Glomerular visceral epithelial cell (primary cell): ENCODE results near the gene CCDC92.

Source experiments
- DNase-seq: peaks from one replicate; pipeline ENCODE4 v3.0.0-alpha.2; 2016; ENCODE audit errors: extremely low spot score

The CCDC92 gene

GRCh38 chr12:124002021-124002644, 29.5 kb upstream of the CCDC92 start:
- DNase-seq = no peak

- no peak for DNase-seq
These were observed 28.7 kb upstream of the CCDC92 start for GRCh38 chr12:124001343-124001742.

DNA sequence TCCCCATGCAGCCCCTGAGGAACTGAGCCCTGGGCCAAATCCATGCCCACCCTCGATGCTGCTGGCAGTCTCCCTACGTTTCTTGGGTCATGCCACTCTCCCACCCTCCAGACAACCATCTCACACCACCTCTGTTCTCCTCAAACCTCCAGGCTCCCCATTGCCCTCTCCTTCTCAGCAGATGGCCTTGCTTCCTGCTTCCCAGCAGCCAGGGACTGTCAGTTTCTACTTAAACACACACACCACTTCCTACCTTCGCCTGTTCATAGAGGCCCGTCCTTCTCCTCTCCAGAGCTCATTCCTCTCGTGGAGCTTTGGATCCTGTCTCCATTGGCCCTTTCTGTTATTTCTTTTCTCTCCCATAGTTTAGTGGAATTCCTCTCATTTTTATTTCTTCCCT, 27.5 kb upstream of the CCDC92 start:
- no peak for DNase-seq

DNA sequence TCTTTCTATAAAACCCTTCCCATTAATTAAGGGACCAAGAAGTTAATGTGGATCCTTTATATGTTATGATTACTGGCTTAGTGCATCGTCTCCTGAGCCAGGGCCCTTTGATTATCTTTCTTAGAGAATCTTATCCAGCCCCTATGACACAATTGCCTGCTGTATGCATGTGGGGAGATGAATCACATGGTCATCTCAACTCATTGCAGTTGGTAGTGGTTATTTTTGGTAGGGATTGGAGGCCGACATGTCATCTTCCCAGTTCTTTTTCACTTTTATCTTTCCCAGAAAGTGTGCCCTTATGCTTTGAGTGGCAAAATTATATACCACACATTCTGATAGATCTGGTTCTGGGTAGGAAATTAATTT, 26.3 kb upstream of the CCDC92 start:
- no peak for DNase-seq

- DNase-seq = no peak
These were observed 25.8 kb upstream of the CCDC92 start for GRCh38 chr12:123998344-123998990.

DNA sequence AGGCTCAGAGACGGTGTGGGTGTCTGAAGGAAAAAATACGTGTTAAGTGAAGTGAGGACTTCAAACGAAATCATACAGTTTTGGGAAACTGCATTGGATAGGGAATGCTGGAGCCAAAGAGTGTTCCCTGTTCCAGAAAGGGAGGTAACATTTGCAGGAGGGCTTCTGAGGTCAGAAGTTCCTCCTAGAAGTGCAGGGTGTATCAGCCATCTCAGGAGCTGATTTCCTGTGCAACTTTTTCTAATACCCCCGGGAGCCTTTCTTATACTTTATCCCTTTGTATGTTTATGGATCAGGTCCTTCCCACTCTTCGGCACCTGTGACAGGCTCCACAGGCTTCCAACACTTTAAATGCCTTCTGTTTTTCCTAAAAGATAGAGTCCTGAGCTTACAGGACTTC, 25.3 kb upstream of the CCDC92 start:
- no peak for DNase-seq

GRCh38 chr12:123997033-123997822, 24.6 kb upstream of the CCDC92 start:
- no peak for DNase-seq

DNA sequence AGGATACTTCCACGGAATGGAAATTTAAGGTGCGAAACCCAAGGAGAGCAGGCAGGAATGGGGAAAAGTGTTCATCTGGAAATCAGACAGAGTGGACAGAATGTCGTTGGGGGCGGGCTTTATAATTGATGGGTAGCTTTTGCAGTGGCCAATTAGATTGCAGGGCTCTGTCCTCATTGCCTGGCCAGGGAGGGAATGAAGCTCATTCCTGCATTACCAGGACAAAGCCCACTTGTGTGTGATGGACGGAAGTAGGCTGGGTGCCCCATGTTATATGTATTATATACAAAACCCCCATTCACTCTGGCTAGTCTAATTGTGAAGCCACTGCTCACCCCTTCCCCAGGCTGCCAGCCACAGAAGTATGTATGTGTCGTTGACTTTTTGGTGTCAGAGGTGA, 23.9 kb upstream of the CCDC92 start:
- no peak for DNase-seq

DNA sequence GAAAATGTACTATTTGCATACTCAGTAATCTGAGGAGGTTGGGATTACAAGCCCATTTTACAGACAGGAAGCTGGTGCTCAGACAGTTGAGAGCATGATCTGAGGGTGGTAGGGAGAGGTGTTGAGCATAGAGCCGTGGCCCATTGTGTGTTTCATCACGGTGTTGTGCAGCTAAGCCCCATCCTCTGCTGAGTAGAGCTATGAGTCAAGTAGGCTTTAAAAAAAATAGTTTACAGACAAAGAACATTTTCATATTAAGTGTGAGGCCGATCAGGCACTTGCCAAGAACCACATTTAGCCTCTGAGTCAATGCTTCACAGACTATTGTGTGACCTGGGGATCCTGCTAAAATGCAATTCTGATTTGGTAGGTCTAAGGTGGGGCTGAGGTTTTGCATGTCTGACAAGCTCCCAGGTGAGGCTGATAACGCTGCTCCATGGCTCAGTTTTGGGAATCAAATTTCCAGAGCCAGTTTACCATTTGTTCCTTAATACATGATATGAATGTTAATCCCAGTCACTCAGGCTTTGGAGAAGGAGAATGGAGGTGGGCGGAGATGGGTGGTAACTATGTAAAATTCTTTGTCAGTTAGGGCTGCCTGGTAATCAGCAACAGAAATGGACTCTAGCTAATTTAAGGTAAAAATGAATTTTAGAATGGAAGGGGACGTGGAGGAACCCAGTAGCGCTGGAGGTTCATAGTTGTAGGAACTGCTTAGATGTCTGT, 22.6 kb upstream of the CCDC92 start:
- DNase-seq = peak; percentile 23

DNA sequence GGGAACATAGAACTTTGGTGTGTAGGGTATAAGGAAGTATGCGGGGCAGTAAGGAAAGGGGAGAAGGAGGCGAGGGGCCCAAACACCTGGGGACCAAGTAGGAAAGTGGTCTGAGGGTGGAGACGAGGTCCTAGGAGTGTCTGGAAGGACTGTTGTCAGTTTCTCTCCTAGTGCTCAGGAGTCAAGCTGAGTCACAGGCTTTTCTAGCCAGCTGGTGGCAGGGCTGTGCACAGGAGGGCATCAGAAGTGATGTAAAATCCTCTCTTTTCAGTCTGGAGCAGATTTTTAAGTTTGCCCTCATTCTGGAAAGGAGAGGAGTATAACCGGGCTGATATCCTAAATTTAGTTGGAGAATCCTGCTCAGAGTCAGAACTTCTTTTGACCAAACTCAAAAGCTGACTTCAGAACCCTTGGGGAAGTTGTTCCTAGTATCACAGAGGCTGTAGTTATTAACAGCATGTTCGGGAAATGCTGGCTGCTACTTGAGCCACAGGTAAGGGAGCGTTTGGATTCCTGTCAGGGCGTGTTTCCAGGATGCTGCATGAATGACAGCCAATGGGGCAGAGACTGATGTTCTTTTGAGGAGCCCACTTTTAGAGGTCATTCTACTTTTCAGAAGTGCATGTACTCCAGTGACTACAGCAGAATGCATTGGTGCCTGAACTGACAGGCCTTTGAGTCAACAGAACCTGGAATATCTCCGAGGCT, 19.6 kb upstream of the CCDC92 start:
- DNase-seq = no peak

DNA sequence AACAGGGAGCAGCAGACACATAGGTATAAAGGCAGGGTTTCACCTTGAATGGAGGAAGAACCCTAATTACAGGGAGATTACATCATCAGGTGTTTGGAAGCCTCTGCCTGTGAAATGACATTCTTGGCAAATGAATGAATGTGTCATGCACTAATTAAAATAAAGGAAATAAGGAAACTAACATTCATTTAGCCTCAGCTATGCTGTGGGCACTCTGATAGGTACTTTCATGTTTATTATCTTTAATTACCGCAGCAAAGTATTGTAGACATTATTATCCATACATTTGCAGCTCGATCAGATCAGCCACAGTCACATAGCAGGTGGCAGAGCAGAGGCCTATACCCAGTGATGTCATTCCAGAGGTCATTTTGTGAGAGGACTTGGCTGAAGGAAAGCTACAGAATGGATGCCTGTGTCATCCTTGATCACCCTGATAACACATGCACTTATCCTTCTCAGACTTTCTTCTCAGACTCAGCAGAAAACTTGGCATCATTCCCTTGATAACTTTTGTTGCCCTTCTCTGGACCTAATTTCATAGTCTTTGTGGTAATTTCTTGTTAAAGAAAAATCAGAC, 18.8 kb upstream of the CCDC92 start:
- no peak for DNase-seq

- no peak for DNase-seq
These were observed 17.9 kb upstream of the CCDC92 start for GRCh38 chr12:123990511-123990910.

DNA sequence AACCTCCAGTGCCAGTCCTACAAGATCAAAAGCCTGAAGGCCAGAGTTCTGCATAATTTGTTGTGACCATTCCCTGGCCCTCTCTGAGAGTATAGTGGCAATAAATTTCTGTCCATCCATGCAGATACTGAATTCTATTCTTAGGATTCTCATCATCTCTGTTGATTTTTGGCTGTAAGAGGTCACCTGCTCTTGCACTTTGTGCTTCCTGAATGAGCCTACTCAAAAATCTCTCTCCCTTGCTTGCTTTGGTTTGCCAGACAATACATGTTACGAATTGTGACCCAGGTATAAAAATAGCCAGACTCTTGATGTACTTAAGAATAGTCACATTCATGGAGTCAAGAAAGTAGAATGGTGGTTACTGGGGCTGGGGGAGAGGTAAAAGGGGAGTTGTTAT, 17.1 kb upstream of the CCDC92 start:
- no peak for DNase-seq

GRCh38 chr12:123989168-123989567, 16.5 kb upstream of the CCDC92 start:
- DNase-seq = no peak

DNA sequence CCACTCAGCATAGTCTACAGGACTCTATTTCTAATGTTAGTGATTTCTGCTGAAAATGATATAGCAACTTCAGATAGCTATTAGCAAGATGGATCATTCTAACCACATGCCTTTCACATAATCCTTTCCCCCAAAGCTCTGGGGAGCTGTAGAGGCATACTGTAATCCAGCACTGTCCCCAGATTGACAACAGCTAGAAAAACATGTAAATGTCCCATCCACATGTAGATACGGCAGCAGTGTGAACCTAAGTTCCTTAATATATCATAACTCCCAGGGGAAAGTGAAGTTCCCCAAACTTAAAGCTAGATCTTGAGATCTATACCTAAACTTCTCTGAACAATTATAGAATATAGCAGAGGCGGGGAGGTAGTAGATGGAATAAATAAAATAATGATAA, 14.4 kb upstream of the CCDC92 start:
- no peak for DNase-seq

DNA sequence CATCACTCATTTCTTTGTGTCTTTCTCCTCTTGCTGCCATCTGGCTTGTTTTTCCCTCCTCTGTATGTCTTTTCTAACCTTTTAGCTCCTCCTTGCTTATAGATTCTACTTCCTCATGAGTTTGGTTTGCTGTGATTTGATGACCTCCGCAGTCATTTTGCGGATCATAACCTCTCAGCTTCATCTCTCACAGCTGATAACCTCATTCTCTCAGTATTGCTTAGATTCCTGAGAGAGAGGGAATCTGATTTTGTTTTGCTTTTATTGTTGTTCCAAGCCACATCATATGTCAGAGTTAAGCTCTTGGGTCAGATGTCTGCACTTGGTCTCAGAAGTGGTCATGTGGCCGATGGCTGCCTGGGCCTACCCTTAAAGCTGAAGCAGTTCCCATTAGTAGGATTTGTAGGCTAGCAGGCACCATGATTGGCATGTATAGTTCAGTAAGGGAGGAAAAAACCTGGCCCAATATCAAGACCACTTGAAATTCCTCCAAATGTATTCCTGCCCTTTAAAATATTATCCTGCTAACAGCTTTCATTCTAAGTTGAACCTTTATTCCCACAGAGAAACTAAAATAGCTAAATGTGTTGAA, 13.8 kb upstream of the CCDC92 start:
- DNase-seq = no peak

DNA sequence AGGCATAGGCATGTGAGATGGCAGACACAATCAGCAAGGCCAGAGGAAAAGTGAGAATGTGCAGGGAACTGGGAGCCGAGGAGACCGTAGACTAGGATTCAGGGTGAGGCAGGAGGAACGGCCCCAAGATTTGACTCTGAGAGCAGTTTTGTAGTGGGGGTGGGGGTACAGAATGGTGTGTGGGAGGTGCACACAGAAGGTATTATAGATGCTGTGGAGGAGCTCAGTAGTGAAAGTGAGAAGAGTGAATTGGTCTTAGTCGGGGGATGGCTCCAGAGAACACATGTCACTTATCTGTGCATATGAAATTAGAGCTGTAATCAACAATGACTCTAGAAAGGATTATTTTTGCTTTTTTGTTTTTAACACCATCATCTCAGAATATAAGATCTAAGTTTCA, 12.3 kb upstream of the CCDC92 start:
- no peak for DNase-seq

- peak; percentile 57 for DNase-seq
These were observed 11.3 kb upstream of the CCDC92 start for GRCh38 chr12:123983822-123984485.

GRCh38 chr12:123982269-123982668, 9.6 kb upstream of the CCDC92 start:
- no peak for DNase-seq

DNA sequence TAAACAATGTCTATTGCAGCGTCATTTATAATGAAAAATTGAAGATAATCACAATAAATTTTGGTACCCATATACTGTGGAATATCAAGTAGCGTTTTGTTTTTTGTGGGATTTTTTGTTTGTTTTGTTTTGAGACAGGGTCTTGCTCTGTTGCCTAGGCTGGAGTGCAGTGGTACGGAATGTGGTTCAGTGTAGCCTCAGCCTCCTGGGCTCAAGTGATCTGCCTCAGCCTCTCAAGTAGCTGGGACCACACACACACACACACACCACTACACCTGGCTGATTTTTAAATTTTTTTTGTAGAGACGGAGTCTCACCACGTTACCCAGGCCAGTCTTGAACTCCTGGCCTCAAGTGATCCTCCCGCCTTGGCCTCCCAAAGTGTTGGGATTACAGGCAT, 6.9 kb upstream of the CCDC92 start:
- no peak for DNase-seq
